ENCODE data around the gene SEC31A. TPM values are rescaled to one million over a fixed set of nuclear protein-coding genes. Genes with fewer than 3 reads are reported as not detected.

The SEC31A gene
- total RNA-seq, 2 donors from 2014 or later: 141 to 160 TPM

GRCh38 chr4:82790060-82790660 is 100.8 kb downstream of the SEC31A start:
- Mint-ChIP-seq H3K36me3 (ENCODE audit: low read depth) (peaks cover 3% of the 10 kb centered on the region), H3K4me1 (peaks cover 3% of the 10 kb centered on the region), H3K27me3 (peaks cover 49% of the 10 kb centered on the region), H3K27ac (no peak overlapping the region), H3K4me3 (no peak overlapping the region)
- ATAC-seq (no peak), DNase-seq (no peak)
- no peaks in the 10 kb centered on the region for H3K9me3 ChIP-seq (ENCODE audit: control insufficient read depth, low read length, poor library complexity, severe bottlenecking)

GRCh38 chr4:82789025-82789776 is 101.8 kb downstream of the SEC31A start:
- Mint-ChIP-seq H3K4me3 (no peak overlapping the region), H3K27me3 (peaks cover 53% of the 10 kb centered on the region), H3K36me3 (ENCODE audit: low read depth) (peaks cover 3% of the 10 kb centered on the region), H3K27ac (no peak overlapping the region), H3K4me1 (peaks cover 3% of the 10 kb centered on the region)
- DNase-seq (no peak), ATAC-seq (no peak)
- no peaks in the 10 kb centered on the region for H3K9me3 ChIP-seq (ENCODE audit: control insufficient read depth, low read length, poor library complexity, severe bottlenecking)

DNA sequence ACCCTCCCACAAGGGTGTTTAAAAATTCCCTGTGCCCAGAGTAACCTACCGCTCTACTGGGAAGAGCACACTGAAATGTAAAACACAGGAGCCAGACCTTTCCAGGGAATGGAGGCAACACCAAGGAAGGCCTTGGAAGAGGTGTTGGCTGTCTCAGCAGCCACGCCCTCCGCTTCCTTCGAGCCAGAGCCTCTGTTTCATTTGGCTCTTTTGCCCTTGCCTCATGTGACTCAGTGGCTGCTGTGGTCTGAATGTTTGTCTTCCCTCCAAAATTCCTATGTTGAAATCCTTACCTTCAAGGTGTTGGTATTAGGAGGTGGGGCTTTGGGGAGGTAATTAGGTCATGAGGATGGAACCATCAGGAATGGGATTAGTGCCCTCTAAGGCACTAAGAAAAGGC is 103.6 kb downstream of the SEC31A start:
- no peak for DNase-seq
- peaks cover 49% of the 10 kb centered on the region for H3K27me3 Mint-ChIP-seq

DNA sequence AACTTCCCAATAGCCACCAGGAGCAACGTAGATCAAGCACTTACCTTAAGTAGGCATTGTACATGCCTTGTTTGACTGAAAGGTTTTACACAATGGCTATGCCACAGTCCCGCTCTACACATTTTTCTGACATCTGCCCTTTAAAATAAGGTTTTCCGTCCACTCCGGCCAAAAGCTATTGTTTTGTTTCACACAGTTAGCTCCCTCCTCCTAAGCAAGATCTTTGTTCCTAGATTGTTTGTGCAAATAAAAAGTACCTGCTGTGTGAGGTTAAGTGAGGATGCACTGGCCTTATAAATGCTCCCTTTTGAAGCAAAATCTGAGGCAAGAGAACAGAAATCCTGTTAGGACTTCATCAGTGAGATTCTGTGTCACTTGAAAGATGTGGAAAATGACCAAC is 104.1 kb downstream of the SEC31A start:
- ATAC-seq: no peak
- no peak overlapping the region for H3K27ac Mint-ChIP-seq
- DNase-seq: no peak
- peaks cover 53% of the 10 kb centered on the region for H3K27me3 Mint-ChIP-seq
- peaks cover 3% of the 10 kb centered on the region for H3K4me1 Mint-ChIP-seq
- H3K36me3 Mint-ChIP-seq (ENCODE audit: low read depth): peaks cover 3% of the 10 kb centered on the region
- no peak overlapping the region for H3K4me3 Mint-ChIP-seq
- H3K9me3 ChIP-seq (ENCODE audit: control insufficient read depth, low read length, poor library complexity, severe bottlenecking): no peaks in the 10 kb centered on the region

More for the DNA sequence above, 103.6 kb downstream of the SEC31A start:
- Mint-ChIP-seq H3K27ac (no peak overlapping the region), H3K4me1 (peaks cover 3% of the 10 kb centered on the region), H3K36me3 (ENCODE audit: low read depth) (peaks cover 3% of the 10 kb centered on the region), H3K4me3 (no peak overlapping the region)
- no peaks in the 10 kb centered on the region for H3K9me3 ChIP-seq (ENCODE audit: control insufficient read depth, low read length, poor library complexity, severe bottlenecking)
- no peak for ATAC-seq

DNA sequence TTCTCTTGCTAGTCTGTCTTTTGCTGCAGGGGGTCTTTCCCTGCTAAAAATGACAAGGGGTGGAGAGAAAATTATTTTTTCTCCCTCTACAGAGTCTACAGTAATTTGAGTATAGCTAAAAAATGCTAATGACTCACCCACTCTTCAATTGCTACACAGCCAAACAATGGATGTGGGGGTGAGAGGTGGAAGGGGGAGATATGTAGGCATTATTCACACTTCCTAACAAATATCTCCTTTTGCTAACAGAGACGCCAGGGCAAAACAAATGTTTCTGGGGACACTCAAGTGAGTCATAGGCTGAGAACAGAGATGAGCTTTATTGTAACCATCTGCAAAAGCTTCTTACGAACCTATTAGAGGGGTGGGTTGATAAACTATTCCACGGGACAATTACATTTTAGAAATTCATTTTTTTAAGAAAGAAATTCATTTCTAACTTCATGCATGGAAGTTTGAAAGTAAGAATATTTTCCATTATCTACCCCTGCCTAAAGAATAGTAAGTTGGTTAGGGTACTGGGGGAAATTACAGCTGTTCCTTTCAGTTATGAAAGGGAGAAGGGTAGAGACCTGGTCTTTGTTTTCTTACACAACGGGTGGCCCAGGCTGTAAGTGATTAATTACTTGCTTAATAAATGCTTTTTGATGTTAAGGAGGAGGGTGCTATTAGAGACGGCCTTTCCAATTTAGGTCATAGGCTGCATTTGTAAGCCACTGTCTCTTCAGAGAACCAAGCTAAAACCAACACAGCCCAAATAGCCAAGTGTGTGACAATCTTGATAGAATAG is 105.1 kb downstream of the SEC31A start:
- H3K27me3 Mint-ChIP-seq: peaks cover 46% of the 10 kb centered on the region
- H3K36me3 Mint-ChIP-seq (ENCODE audit: low read depth): peaks cover 3% of the 10 kb centered on the region
- H3K4me3 Mint-ChIP-seq: no peak overlapping the region
- DNase-seq: no peak
- no peak for ATAC-seq
- H3K4me1 Mint-ChIP-seq: no peaks in the 10 kb centered on the region
- H3K9me3 ChIP-seq (ENCODE audit: control insufficient read depth, low read length, poor library complexity, severe bottlenecking): no peaks in the 10 kb centered on the region
- no peak overlapping the region for H3K27ac Mint-ChIP-seq

DNA sequence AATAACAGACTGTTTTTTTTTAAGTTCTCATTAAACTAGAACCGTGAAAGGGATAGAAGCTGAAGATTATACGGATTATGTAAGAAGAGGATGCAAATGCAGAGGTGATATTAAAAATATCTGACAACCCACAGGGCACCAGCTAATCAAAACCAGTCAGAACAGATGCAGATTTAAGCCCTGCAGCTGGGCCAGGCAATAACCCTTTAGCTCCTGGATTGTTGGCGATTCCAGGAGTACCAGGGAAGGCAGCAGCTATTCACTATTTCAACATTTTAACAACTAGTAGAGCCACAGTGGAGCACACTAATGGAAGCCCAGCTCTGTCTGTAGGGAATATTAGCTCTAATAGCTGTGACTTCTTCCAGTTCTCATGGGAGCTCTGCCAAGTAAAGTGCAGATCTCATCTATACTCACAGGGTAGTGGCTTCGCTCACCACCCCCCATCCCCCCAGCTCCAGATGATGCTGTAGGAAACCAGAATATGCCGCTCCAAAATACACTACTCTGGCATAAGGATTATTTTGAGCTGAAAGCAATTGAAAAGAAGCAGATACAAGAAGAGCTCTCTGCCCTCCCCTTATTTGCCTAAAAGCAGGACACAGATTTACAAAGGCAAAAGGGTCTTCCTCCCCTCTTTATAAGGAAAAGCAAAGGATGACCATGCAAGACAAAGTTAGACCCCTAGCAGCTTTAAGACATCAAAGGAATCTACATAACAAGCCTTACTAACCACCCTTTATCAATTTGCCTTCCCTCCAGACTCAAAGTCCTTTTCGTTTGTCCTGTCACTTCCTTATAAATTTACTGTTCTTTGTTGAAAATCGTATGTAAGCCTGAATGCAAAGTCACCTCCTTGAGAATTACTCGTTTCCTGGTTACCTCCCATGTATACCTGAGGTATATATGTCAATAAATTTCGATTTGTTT is 106.0 kb downstream of the SEC31A start:
- H3K4me3 Mint-ChIP-seq: no peak overlapping the region
- DNase-seq: no peak
- H3K4me1 Mint-ChIP-seq: no peaks in the 10 kb centered on the region
- H3K27ac Mint-ChIP-seq: no peak overlapping the region
- peaks cover 39% of the 10 kb centered on the region for H3K27me3 Mint-ChIP-seq
- peaks cover 3% of the 10 kb centered on the region for H3K36me3 Mint-ChIP-seq (ENCODE audit: low read depth)
- H3K9me3 ChIP-seq (ENCODE audit: control insufficient read depth, low read length, poor library complexity, severe bottlenecking): no peaks in the 10 kb centered on the region
- no peak for ATAC-seq

- Mint-ChIP-seq H3K4me3 (no peak overlapping the region), H3K36me3 (ENCODE audit: low read depth) (peaks cover 3% of the 10 kb centered on the region), H3K27ac (no peak overlapping the region), H3K4me1 (no peaks in the 10 kb centered on the region), H3K27me3 (peaks cover 29% of the 10 kb centered on the region)
- no peak for ATAC-seq
- DNase-seq: no peak
- no peaks in the 10 kb centered on the region for H3K9me3 ChIP-seq (ENCODE audit: control insufficient read depth, low read length, poor library complexity, severe bottlenecking)
Measured at GRCh38 chr4:82782626-82783345, 108.2 kb downstream of the SEC31A start.

- Mint-ChIP-seq H3K4me3 (no peak overlapping the region), H3K4me1 (no peaks in the 10 kb centered on the region), H3K36me3 (ENCODE audit: low read depth) (no peaks in the 10 kb centered on the region), H3K27ac (no peak overlapping the region), H3K27me3 (peaks cover 25% of the 10 kb centered on the region)
- DNase-seq (no peak), ATAC-seq (no peak)
- H3K9me3 ChIP-seq (ENCODE audit: control insufficient read depth, low read length, poor library complexity, severe bottlenecking): no peaks in the 10 kb centered on the region
Measured at GRCh38 chr4:82780752-82781231, 110.2 kb downstream of the SEC31A start.

DNA sequence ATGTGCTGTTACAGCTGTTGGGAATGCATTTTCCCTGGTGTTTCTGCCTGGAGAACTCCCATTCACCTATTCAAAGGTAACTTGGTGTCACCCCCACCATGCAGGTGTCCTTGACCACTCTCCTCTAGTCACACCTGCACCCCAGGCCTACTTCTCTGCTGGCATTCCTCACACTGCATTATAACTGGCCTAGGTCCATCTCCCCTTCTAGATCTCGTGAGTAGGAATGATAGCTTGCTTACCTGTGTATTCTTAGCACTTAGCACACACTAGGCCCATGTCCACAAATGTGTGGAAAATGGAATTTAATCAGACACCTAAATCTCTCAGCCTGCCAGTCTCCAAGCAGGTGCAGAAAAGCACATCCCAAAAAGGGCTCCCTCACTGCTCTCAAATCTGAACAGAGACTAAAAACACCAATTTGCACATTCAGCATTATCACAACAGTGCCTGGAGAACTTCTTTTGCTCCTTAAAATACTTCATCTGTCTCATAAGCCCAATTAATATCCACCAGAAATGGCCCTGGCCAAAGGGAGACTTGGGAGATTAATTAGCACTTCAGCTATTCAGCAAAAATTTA is 110.7 kb downstream of the SEC31A start:
- H3K4me1 Mint-ChIP-seq: no peaks in the 10 kb centered on the region
- no peaks in the 10 kb centered on the region for H3K9me3 ChIP-seq (ENCODE audit: control insufficient read depth, low read length, poor library complexity, severe bottlenecking)
- no peak overlapping the region for H3K27ac Mint-ChIP-seq
- H3K36me3 Mint-ChIP-seq (ENCODE audit: low read depth): no peaks in the 10 kb centered on the region
- DNase-seq (no peak), ATAC-seq (no peak)
- H3K27me3 Mint-ChIP-seq: peaks cover 23% of the 10 kb centered on the region
- H3K4me3 Mint-ChIP-seq: no peak overlapping the region

DNA sequence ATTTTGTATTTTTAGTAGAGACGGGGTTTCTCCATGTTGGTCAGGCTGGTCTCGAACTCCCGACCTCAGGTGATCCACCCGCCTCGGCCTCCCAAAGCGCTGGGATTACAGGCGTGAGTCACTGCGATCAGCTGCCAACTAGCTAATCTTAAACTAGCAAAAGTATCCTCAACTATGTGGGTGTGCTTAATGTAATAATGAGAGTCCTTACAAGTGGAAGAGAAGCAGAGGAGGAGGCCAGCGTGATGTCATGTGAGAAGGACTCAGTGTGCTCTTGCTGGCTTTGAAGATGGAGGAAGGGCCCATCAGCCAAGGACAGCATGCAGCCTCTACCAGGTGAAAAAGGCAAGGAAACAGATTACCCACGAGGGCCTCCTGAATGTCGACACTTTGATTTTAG is 111.9 kb downstream of the SEC31A start:
- ATAC-seq: no peak
- Mint-ChIP-seq H3K27ac (no peak overlapping the region), H3K36me3 (ENCODE audit: low read depth) (no peaks in the 10 kb centered on the region), H3K27me3 (peaks cover 17% of the 10 kb centered on the region), H3K4me1 (no peaks in the 10 kb centered on the region), H3K4me3 (no peak overlapping the region)
- DNase-seq: no peak
- H3K9me3 ChIP-seq (ENCODE audit: control insufficient read depth, low read length, poor library complexity, severe bottlenecking): no peaks in the 10 kb centered on the region

GRCh38 chr4:82777857-82778525 is 113.0 kb downstream of the SEC31A start:
- DNase-seq: no peak
- Mint-ChIP-seq H3K27ac (no peak overlapping the region), H3K4me1 (no peaks in the 10 kb centered on the region), H3K27me3 (peaks cover 22% of the 10 kb centered on the region), H3K4me3 (no peak overlapping the region), H3K36me3 (ENCODE audit: low read depth) (no peaks in the 10 kb centered on the region)
- no peak for ATAC-seq
- no peaks in the 10 kb centered on the region for H3K9me3 ChIP-seq (ENCODE audit: control insufficient read depth, low read length, poor library complexity, severe bottlenecking)
